ENCODE results near the gene ONECUT2.
"Not testable (repeated sequence)": the region's sequence is repeated elsewhere in the genome, so short reads cannot be mapped to it uniquely, and the experiment has no call there.

The ONECUT2 gene

DNA sequence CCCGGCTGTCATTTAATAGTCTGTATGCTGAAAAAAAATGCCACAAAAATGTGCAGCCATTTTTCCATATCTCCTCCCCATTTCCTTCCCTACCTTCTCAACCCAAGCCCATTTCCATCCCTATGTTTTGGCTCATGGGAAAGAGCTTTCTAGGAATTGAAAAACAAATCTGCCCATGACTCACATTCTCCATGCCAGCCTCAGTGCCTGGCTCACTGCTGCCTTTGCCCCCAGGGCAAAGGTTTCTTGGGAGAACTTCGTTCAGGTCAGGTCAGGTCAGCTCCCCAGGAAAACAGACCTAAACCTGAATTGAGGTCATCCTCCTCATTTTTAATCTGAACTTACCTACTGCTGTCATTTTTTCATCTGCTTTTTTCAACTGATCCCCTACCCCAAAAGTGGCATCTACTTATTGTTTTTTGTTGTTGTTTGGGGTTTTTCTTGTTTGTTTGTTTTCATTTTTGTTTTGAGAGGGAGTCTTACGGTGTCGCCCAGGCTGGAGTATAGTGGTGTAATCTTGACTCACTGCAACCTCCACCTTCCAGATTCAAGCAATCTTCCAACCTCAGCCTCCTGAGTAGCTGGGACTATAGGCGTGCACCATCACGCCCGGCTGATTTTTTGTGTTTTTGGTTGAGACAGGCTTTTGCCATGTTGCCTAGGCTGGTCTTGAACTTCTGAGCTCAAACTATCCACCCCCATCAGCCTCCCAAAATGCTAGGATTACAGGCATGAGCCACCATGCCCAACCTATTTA lies 84.7 kb downstream of the ONECUT2 start:
- no peak for DNase-seq (ENCODE audit: extremely low spot score)
- TF ChIP-seq, protein P1, sequence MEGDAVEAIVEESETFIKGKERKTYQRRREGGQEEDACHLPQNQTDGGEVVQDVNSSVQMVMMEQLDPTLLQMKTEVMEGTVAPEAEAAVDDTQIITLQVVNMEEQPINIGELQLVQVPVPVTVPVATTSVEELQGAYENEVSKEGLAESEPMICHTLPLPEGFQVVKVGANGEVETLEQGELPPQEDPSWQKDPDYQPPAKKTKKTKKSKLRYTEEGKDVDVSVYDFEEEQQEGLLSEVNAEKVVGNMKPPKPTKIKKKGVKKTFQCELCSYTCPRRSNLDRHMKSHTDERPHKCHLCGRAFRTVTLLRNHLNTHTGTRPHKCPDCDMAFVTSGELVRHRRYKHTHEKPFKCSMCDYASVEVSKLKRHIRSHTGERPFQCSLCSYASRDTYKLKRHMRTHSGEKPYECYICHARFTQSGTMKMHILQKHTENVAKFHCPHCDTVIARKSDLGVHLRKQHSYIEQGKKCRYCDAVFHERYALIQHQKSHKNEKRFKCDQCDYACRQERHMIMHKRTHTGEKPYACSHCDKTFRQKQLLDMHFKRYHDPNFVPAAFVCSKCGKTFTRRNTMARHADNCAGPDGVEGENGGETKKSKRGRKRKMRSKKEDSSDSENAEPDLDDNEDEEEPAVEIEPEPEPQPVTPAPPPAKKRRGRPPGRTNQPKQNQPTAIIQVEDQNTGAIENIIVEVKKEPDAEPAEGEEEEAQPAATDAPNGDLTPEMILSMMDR (IDR thresholded peaks at IDR 0.05; ENCODE audit: control extremely low read depth, extremely low read depth, low read depth, missing control alignments) = no peak
- ChIA-PET POLR2A (no interaction called here), CTCF (no interaction called here)

DNA sequence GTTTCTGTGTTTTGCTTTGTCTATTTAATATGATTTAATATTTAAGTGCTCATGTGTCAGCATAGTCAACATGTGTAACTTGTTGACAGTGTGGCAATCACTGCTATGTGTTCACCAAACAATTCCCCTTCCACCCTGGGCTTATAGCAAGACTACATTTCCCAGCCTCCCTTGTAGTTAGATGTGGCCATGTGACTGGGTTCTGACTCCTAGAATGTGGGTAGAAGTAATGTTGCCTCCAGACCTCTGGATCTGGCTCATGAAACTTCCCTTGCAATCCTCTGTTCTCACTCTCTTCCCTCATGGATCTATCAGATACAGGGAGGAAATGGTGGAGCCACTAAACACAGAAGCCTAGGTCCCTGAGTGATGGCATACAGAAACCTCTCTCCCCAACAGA lies 87.2 kb downstream of the ONECUT2 start:
- POLR2A ChIA-PET = not testable (repeated sequence)

DNA sequence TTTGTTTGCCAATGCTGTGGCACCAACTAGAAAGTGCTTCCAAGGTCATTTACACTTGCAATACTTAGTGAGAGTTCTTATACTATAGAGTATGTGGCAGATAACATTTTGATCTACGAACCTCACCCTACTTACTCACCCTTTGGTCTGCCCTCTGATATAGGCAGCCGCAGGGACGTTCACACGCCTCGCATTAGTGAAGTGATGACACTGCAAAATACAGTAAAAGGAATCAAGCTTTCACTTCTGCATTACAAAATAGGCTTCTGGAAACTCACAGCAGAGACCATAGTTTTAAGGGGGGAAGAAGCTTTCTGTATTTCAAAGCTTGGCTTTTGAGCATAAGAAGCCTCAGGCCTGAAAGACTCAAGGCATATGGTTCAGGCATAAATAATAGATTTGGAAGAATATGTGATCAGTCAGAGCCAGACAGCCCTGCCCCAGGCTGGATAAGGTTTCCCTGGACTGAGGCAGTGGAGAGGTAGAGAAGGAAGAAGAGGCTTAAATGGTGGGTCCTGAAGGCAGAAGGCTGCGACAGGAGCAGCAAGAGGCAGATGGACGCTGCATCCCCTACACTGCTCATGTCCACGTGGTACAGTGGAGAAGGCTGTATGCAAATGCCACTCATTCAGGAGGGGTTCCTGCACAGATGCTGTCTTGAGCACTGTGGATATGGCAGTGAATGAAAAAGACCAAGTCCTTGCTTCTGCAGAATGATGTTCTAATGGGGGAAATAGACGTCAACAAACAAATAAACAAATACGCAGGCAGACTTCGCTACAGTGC lies 88.2 kb downstream of the ONECUT2 start:
- CTCF ChIA-PET = interaction anchor here (0.9 to 1.3 kb wide), 2 partner anchors 15 to 39 kb away, joined by 3 to 4 read pairs; no protein-coding TSS in a partner anchor
- TF ChIP-seq, protein P1 (IDR thresholded peaks at IDR 0.05; ENCODE audit: control extremely low read depth, extremely low read depth, low read depth, missing control alignments) = no peak
- POLR2A ChIA-PET = no interaction called here
- peak; percentile 24 for DNase-seq (ENCODE audit: extremely low spot score)

More for the DNA sequence above, 87.2 kb downstream of the ONECUT2 start:
- DNase-seq (ENCODE audit: extremely low spot score); CTCF ChIA-PET: not testable (repeated sequence)

DNA sequence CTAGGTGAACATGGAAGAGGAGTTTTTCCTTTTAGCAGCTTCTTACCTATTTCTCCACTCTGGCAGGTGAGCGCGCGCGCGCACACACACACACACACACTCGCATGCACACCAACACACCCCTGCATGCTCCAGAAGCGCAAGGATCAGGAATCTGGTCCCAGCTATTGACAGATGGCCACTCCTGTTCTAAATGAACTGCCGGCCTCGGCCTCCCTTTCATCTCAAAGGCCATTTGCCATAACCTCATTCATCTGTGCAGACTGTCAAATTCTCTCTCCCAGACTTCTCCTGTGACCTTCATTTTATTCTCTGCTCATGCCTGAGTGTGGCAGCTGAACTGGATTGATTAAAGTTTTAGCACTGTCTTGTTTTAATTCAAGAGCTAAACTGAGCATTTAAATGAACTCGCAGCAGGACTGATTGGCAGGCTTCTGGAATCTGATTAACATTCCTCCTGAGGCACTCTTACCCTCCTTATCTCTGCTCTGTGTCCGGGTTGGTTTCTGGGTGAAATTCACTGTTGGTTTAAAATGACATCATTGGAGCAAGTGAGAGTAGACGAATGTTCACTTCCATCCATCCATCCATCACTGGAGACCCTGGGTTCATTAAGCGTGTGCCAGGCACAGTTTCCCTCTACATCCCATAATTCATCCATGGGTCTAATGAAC lies 92.5 kb downstream of the ONECUT2 start:
- POLR2A ChIA-PET = no interaction called here
- CTCF ChIA-PET = no interaction called here
- TF ChIP-seq, protein P1 (IDR thresholded peaks at IDR 0.05; ENCODE audit: control extremely low read depth, extremely low read depth, low read depth, missing control alignments) = no peak
- no peak for DNase-seq (ENCODE audit: extremely low spot score)

DNA sequence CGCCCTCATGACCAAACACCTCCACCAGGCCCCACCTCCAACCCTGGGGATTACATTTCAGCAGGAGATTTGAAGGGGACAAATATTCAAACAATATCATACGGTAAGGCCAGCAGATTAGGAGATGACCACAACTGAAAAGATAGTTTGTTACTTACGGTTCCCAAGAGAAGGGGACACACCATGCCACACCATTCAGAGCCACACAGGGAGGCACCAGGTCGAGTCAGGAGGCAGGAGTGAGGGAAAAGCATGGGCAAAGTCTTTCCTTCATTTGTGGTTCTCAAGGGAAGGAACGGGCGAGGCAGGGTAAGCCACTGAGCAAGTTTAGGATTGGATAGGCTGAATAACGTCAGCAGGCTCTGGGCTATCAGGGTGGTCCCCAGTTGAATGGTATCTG lies 94.0 kb downstream of the ONECUT2 start:
- POLR2A ChIA-PET = no interaction called here
- no peak for DNase-seq (ENCODE audit: extremely low spot score)
- CTCF ChIA-PET = no interaction called here
- TF ChIP-seq, protein P1 (IDR thresholded peaks at IDR 0.05; ENCODE audit: control extremely low read depth, extremely low read depth, low read depth, missing control alignments) = no peak

DNA sequence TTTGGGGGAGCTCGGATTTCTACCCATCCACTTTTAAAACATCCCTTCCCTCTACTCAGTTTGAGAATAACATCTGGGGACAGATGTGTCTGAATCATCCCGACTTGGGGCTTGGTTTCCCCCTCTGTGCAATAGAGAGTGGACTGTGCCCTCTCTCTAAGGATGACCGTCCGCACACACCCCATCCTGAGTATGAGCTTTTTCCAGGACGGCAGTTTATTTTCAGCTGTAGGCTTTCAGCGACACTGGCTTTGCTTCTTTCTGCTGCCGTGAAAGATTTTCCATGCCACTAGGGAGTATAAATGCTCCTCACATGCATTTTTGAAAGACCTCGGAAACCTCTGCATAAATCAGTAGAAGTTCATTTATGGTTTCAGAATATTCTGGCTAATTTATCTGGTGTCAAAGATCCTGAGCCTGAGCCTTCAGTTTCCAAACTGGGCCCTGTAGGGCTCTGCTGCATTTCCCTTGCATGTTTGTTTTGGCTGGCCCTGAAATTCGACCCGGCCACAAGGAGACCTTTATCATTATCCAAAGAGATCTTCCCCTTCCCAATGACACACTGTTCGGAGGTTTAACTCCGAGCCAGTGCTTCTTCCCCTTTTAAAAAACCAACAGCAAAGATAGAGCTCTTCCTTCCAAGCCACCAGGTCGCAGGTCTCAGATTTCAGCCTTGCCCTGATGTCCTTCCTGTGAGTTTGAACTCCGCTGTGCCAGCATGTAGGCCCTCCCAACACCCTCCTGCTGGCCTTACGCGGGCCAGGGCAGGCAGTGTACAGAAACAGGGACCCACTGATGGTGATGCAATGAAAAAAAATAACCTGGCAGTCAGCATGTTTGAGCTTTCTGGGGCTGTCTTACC lies 98.1 kb downstream of the ONECUT2 start:
- TF ChIP-seq, protein P1 (IDR thresholded peaks at IDR 0.05; ENCODE audit: control extremely low read depth, extremely low read depth, low read depth, missing control alignments) = no peak
- POLR2A ChIA-PET = no interaction called here
- no peak for DNase-seq (ENCODE audit: extremely low spot score)
- CTCF ChIA-PET = interaction anchor here (1.2 to 1.8 kb wide), 2 partner anchors 10 to 29 kb away, joined by 3 to 5 read pairs; no protein-coding TSS in a partner anchor

Data from GM10248 (cell line).